Measurements from ENCODE around the gene NCOA6.
"Not testable (repeated sequence)": the region's sequence is repeated elsewhere in the genome, so short reads cannot be mapped to it uniquely, and the experiment has no call there.

Gene NCOA6

DNA sequence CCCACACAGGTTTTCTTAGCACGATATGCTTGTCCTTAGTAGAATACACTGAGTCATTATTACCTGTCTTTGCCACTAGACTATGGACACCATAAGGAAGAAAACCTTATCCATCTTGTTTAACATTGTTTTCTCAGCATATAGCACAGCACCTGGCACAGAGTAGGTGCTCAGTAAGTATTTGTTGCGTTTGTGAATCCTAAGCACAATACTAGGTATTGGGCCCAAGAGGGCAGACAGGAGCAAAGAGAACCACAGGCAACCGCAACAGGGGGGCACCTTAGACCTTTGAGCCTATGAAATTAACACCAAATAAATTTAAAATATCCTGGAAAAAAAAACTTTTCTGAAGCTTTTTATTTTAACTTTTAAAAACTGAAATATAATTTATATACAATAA is 3.7 kb upstream of the NCOA6 start:
- DNase-seq (ENCODE audit: low read depth), result no peak

DNA sequence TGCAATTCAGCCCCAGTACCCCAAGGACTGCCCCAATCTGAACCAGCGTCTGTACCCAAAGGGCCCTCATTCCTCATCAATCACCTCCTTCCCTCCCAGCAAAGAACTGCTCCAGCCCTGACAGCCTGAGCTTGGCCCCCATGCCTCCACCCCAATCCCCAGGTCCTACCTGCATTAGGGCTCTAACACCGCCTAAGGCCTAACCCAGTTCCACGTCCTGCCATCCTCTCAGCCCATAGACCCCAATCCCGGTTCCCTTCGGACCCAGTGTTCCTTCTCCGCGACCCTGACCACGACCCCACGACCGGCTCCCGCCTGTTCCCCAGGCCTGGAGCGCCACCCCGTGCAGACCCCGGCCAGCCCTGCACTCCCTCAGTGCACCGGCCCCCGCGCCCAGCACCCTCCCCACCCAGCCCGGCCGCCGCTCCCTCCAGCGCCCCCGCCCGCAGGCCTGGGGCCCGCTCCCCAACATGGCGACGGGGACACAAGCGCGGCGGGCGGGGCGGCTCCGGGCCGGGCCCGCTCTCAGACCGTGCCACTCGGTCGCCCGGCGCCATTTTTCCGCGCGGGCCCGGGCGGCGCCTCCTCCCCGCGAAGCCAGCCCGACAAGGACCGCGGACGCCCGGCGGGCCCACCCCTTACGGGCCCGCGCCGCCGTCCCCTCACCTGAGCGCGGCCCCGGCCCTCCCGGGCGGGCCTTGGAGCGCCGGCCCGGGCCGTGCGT is 483 bp downstream of the NCOA6 start:
- peak; percentile 55 for DNase-seq (ENCODE audit: low read depth)

DNA sequence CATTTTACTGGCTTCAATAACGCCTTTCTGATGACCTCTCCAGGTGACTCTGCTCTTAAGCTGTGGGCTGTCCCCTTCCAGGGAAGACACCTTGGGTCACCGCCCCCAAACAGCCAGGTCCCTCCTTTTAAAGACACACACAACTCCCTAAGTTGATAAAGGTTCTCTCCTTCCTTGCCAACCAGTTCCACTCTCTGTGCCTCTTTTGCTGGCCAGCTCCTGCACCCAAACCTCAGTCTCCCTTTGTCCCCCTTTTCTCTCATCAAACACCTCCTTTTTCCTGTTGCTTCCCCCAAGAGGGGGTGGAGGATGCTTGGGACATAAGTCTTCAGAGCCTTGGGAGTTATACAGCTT is 1.0 kb downstream of the NCOA6 start:
- peak; percentile 56 for DNase-seq (ENCODE audit: low read depth)

DNA sequence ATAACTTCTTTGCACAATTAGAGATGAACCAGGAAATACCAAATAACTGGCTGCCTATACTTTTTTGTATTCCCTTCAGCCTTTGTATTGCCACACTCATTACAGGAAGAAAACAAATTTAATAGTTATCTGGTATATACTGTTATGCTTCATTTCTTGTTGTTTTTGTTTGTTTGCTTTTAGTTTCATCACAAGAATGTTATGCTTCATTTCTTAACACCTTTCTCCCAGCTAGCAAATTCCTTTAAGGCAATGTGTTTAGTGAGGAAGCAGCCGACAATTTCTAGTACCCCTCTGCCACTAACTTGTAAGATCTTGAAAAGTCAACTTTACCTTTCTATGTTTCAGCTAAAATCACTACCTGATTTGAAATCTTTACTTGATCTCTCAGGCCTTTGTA is 1.4 kb downstream of the NCOA6 start:
- DNase-seq (ENCODE audit: low read depth), result no peak

DNA sequence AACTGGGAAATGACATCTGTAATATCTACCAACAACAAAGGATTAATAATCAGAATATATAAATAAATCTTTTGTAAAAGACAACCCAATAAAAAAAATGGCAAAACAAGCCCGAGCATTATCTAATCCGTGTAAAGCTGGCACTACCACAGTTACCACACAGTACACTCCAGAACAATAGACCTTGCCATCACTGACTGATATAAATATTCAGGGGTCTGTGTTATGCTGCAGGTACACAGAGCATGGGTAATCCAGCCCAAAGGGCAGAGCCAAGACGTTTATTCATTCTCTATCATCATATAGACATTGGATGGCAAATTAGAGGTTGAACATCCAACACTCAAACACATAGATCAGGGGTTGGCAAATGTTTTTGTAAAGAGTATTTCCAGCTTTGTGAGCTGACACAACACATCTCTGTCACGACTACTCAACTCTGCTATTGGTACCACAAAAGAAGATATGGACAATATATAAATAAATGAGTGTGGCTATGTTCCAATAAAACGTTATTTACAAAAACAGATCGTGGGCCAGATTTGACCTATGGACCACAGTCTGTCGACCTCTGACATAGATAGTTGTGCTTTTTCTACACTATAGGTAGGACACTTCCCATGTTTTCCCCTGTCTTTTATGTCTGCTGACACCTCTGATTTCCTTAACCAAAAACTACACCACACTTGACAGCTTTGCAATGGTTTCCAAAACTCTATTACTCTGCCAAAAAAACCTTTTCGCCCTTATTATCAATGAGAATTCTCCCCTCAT is 4.5 kb downstream of the NCOA6 start:
- DNase-seq (ENCODE audit: low read depth), result no peak

DNA sequence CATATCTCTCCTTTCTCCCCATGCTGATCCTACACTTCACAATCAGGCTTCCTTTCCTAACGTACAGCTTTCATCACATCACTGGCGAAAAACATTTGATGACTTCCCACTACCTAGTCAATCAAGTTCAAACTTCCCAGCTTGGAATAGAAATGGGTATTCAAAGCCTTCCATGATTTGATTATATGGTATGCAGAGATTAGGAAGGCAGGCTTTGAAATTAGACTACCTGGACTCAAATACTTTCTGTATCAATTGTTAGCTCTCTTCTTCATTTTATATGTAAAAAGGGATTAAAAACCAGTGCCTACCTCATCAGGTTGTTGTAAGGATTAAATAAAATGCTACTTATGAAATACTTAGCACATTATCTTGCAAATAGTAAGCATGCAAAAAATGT is 7.7 kb downstream of the NCOA6 start:
- DNase-seq (ENCODE audit: low read depth), result no peak

DNA sequence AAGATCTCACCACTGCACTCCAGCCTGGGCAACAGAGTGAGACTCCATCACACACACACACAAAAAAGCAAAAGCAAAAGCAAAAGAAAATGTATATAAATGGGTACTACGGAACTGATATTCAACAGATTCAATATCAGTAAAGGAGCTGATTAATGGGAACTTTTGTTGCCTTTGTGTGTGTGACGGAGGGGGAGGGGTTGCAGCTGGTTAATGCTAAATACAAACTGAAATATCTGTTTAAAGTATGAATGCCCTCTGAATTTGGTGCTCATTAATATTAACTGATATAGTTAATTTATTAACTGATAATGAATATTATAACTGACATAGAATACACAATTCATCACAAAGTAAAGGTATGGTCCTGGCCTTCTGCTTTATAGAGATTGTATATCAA is 8.4 kb downstream of the NCOA6 start:
- DNase-seq (ENCODE audit: low read depth), result no peak

DNA sequence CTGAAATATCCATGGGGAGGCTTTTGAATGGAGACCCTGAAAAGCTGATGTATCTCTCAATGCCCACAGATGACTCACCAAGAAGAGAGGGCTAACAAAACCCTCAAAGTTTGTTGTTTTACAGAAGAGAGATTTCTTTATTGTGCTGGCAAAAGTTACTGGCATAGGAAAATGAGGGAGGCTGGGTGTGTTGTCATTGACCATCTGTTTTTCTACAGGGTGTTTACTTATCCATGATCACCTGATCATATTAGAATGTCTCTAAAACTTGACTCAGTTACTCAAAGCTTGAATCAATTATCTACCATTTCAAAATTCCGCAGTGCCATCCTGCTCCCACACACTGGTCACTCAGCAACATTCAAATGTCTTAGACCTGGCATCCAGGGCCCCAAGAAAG is 9.8 kb downstream of the NCOA6 start:
- DNase-seq (ENCODE audit: low read depth), result no peak

DNA sequence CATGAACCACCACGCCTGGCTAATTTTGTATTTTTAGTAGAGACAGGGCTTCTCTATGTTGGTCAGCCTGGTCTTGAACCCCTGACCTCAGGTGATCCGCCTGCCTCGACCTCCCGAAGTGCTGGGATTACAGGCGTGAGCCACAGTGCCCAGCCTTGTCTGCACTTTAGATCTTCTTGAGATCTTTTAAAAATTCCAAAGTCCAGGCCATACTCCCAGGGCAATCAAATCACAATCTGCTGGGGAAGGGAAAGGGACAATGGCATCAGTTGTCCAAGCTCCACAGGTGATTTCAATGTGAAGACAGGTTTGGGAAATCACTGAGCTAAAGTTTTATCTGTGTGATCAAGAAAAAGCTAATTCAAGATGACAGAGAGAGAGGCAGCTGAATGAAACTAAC is 16.9 kb downstream of the NCOA6 start:
- DNase-seq (ENCODE audit: low read depth), result no peak

DNA sequence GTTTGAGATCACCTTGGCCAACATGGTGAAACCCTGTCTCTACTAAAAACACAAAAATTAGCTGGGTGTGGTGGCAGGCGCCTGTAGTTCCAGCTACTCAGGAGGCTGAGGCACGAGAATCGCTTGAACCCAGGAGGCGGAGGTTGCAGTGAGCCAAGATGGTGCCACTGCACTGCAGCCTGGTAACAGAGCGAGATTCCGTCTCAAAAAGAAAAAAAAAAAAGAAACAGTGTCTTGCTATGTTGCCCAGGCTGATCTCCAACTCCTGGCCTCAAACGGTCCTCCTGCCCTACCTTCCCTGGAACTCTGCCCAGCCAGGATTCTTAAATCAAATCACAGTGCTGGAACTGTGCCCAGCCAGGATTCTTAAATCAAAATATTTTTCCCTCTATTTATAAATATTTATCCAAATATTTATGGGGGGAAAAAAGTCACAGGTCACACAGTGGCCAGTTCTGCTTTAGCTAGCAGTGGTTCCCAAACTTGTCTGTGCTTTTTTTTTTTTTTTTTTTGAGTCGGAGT is 17.4 kb downstream of the NCOA6 start:
- not testable (repeated sequence) for DNase-seq (ENCODE audit: low read depth)

DNA sequence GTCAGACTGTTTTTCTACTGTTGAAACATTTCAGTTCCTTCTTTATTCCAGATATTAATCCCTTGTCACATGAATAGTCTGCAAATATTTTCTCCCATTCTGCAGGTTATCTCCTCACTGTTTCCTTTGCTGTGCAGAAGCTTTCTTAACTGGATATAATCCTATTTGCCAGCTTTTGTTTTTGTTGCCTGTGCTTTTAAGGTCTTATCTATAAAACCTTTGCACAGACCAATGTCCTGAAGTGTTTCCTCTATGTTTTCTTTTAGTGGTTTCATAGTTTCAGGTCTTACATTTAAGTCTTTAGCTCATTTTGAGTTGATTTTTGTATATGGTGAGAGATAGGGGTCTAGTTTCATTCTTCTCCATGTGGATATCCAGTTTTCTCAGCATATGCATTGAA is 19.2 kb downstream of the NCOA6 start:
- DNase-seq (ENCODE audit: low read depth), result no peak

DNA sequence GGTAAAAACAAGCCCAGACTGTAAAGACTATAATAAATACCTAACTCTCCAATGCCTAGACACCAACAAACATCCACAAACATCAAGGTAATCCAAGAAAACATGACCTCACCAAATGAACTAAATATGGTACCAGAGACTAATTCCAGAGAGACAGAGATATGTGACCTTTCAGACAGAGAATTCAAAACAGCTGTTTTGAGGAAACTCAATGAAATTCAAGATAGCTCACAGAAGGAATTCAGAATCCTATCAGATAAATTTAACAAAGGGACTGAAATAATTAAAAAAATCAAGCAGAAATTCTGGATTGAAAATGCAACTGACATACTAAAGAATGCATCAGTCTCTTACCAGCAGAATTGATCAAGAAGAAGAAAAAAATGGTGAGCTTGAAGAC is 26.6 kb downstream of the NCOA6 start:
- DNase-seq (ENCODE audit: low read depth), result no peak

DNA sequence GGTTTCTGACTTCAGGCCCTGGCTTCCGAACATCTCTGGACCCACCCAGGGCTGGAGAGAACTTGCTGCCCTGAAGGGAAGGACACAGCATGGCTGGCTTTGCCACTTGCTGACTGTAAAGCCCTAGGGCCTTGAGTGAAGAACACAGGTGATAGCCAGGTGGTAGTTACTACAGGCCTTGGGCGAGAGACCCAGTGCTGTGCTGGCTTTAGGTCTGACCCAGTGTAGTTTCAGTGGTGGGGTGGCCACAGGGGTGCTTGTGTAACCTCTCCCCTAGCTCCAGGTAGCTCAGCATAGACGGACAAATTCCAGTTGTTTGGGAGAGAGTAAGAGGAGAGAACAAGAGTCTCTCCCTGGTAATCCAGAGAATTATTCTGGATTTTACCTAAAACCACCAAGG is 27.1 kb downstream of the NCOA6 start:
- no peak for DNase-seq (ENCODE audit: low read depth)

DNA sequence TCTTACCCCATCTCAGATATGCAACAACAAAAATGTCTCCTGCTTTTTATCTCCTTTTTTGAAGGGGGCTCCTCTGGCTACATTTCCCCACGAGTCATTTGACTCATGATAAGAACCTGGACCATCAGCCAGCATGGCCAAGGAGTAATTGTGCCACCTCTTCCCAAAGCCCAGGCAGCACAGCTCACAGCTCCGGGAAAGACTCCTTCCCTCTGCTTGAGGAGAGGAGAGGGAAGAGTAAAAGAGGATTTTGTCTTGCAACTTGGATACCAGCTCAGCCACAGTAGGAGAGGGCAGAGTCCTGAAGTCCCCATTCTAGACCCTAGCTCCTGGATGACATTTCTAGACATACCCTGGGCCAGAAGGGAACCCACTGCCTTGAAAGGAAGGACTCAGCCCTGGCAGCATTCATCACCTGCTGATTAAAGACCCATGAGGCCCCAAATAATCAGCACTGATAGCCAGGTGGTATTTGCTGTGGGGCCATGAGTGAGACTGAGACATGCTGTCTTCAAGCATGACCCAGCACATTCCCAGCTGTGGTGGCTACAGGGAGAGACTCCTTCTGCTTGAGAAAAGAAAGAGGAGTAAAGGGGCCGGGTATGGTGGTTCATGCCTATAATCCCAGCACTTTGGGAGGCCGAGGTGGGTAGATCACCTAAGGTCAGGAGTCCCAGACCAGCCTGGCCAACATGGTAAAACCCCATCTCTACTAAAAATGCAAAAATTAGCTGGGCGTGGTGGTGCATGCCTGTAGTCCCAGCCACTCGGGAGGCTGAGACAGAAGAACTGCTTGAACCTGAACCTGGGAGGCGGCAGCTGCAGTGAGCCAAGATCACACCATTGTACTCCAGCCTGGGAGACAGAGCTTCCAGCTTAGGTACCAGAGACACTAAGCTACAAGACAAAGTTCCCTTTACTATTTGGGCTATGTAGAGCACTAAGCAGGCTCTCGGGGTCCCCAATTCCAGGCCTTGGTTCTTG is 28.1 kb downstream of the NCOA6 start:
- DNase-seq (ENCODE audit: low read depth), result no peak

DNA sequence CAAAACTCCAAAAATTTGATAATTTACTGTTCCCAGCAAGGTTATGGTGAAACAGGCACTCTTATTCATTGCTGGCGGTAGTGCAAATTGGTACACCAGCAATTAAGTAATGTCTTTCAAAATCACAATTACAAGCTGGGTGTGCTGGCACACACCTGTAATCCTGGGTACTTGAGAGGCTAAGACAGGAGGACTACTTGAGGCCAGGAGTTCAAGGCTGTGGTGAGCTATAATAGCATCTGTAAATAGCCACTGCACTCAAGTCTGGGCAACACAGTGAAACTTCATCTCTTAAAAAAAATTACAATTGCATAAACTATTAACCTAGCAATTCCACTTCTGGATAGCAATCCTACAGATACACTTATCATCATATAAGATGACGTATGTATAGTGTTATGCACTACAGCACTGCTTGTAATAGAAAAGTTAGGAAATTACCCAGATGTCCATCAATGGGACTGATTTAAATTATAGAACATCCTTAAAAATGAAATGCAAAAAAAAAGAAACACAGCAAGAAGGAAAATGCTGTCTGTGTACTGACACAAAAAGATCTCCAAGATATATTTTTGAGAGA is 31.4 kb downstream of the NCOA6 start:
- no peak for DNase-seq (ENCODE audit: low read depth)

DNA sequence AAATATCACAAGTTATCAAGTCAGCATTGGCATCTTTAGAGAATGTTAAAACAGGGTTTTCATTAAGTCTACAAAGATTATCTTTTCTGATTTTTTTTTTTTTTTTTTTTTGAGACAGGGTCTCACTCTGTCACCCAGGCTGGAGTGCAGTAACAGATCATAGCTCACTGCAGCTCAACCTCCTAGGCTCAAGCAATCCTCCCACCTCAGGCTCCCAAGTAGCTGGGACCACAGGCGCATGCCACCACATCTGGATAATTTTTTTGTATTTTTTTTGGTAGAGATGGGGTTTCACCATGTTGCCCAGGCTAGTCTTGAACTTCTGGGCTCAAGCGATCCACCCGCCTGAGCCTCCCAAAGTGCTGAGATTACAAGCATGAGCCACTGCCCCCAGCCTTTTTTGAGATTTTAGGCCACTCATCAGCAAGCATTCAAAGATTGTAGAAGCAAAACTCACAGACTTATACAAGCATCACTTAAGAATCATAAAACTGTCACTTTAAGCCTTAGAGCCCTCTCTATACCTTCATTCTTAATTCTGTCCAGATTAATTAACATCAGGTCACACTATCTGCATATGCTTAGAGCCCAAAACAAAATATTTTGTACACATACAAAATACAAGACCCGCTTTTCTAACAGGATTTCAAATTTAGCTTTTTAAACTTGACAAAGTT is 32.6 kb downstream of the NCOA6 start:
- DNase-seq (ENCODE audit: low read depth), result no peak

DNA sequence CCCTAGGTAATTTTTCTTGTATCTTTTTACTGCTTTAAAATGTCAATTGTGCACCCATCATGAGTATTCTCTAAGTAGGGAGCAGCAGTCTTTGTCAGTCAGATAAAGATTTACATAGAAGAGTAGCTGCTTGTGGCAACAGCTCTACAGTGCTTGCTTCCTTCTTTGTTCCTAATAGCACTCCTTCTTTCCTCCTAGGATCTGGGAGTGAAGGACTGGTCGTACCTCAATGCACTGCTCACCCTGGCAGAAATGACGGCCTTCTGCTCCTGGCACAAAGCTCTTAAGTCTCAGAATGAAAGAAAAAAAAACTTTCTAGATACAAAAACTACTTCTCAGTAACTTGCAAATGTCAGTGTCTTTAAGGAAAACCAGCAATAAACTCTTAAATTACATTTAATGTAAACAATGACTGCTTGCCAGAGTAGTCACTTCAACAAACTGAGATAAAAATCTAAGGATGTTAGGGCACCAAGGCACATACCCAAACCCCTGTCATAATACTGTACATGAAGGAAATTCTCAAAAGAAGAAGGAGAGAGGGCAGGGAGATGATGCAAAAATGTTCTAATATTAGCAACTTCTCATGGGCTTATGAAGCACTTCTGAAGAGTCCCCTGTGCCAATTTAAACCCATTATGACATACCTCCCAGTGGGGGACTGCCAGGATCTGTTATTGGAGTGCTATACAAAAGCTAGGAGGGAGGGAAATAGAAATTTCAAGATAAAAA is 34.0 kb downstream of the NCOA6 start:
- no peak for DNase-seq (ENCODE audit: low read depth)

DNA sequence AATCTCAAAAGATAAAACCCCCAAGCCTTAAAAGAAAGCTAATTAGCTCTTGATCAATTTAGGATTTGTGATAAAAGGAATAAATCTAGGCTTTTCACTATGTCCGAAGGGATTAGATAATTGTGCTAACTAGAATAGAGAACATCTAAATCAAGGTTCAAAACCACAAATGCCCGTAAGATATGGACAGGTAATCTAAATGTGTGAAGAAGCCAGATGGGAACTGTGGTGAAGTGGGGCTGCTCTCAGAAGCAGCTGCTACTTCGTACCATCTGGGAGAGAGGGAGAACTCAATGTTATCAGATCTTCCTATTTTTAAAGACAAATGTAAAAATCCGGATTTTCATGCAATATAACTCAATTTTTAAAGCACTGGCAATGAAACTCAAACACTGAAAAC is 44.2 kb downstream of the NCOA6 start:
- DNase-seq (ENCODE audit: low read depth), result no peak

DNA sequence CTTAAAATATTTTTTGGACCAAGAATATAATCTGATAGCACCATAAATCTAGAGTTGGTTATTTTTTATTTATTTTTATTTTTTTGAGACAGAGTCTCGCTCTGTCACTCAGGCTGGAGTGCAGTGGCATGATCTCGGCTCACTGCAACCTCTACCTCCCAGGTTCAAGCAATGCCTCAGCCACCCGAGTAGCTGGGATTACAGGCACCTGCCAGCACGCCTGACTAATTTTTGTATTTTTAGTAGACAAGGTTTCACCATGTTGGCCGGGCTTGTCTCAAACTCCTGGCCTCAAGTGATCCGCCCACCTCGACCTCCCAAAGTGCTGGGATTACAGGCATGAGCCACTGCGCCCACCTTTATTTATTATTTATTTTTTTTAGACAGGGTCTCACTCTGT is 45.2 kb downstream of the NCOA6 start:
- DNase-seq (ENCODE audit: low read depth), result not testable (repeated sequence)

DNA sequence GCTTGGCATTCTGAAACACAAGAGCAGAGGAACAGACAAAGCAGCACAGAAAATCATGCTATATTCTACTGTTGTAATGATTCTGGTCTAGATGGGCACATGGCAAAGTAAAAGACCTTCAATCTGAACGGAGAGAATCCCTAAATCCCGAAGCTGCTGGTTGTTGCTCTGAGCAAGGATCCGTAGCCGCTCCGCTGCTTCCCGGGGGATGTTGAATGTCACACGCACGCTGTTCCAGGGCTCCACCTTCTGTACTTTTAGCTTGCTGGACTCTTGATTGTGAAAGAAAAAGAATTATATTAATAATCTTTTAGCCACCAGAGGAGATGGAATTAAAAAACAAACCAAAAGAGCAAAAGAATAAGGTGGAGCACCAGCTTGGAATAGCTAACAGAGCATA is 49.3 kb downstream of the NCOA6 start:
- DNase-seq (ENCODE audit: low read depth), result no peak

DNA sequence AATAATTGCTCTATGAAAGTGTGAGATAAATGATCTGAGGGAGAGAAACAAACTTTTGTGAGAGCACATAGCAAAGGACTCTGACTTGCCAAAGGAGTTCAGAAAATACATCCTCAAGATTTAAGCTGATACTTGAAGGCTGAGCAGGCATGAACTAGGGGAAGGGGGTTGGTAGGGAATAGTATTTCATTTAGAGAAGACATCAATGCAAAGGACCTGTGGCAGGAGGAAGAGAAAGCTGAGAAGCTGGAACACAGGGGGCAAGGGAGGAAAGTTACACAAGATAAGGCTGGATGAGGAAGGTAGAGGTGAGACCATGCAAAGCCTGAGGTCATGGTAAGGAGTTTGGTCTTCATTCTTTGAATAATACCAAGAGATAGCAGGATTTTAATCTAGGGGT is 50.6 kb downstream of the NCOA6 start:
- DNase-seq (ENCODE audit: low read depth), result no peak

All from stimulated activated CD8-positive, alpha-beta memory T cell treated with anti-CD3 and anti-CD28 coated beads, Interleukin-4, amount 100 ng/mL, for 24 hours (primary cell).